Skeletal muscle cell (primary cell): ENCODE measurements around the gene VRK2.
"Not testable (repeated sequence)": the region's sequence is repeated elsewhere in the genome, so short reads cannot be mapped to it uniquely, and the experiment has no call there.

Experiments
- DNase-seq: peaks from one replicate; pipeline ENCODE4 v3.0.0-alpha.2; 2010; ENCODE audit warnings: low read depth
- H3K4me3 ChIP-seq: 2 replicates; pipeline ENCODE4 v1.5.1; 2011; ENCODE audit warnings: low read depth, mild to moderate bottlenecking, control low read depth, low read length, moderate library complexity

The VRK2 gene

GRCh38 chr2:58145769-58146168, 99.2 kb downstream of the VRK2 start:
- not testable (repeated sequence) for DNase-seq

GRCh38 chr2:58146707-58147106, 100.1 kb downstream of the VRK2 start:
- DNase-seq, result no peak
- no peak overlapping the region for H3K4me3 ChIP-seq

More at GRCh38 chr2:58145769-58146168, 99.2 kb downstream of the VRK2 start:
- not testable (repeated sequence) for H3K4me3 ChIP-seq

- DNase-seq, result no peak
- no peak overlapping the region for H3K4me3 ChIP-seq
These were observed 108.7 kb downstream of the VRK2 start for GRCh38 chr2:58155160-58155778.

- DNase-seq, result no peak
- no peak overlapping the region for H3K4me3 ChIP-seq
These were observed 110.2 kb downstream of the VRK2 start for GRCh38 chr2:58156780-58157179.

- no peak for DNase-seq
- no peak overlapping the region for H3K4me3 ChIP-seq
These were observed 111.1 kb downstream of the VRK2 start for GRCh38 chr2:58157754-58158153.

- no peak for DNase-seq
- H3K4me3 ChIP-seq, result no peak overlapping the region
These were observed 111.9 kb downstream of the VRK2 start for GRCh38 chr2:58158481-58158880.

- DNase-seq, result no peak
- H3K4me3 ChIP-seq, result no peak overlapping the region
These were observed 117.3 kb downstream of the VRK2 start for GRCh38 chr2:58163913-58164312.

GRCh38 chr2:58168130-58168529, 121.5 kb downstream of the VRK2 start:
- DNase-seq, H3K4me3 ChIP-seq: not testable (repeated sequence)

GRCh38 chr2:58169845-58170244, 123.2 kb downstream of the VRK2 start:
- DNase-seq, H3K4me3 ChIP-seq: not testable (repeated sequence)

GRCh38 chr2:58170334-58170933, 123.8 kb downstream of the VRK2 start:
- not testable (repeated sequence) for DNase-seq, H3K4me3 ChIP-seq

- DNase-seq, H3K4me3 ChIP-seq: not testable (repeated sequence)
These were observed 125.2 kb downstream of the VRK2 start for GRCh38 chr2:58171831-58172230.

- DNase-seq, H3K4me3 ChIP-seq: not testable (repeated sequence)
These were observed 130.6 kb downstream of the VRK2 start for GRCh38 chr2:58177187-58177586.

- not testable (repeated sequence) for DNase-seq, H3K4me3 ChIP-seq
These were observed 133.6 kb downstream of the VRK2 start for GRCh38 chr2:58180175-58180574.

GRCh38 chr2:58180635-58181034, 134.0 kb downstream of the VRK2 start:
- no peak overlapping the region for H3K4me3 ChIP-seq
- no peak for DNase-seq

GRCh38 chr2:58182527-58182926, 135.9 kb downstream of the VRK2 start:
- H3K4me3 ChIP-seq, result no peak overlapping the region
- DNase-seq, result no peak

- DNase-seq, result no peak
- H3K4me3 ChIP-seq, result no peak overlapping the region
These were observed 139.9 kb downstream of the VRK2 start for GRCh38 chr2:58186501-58186900.

- not testable (repeated sequence) for H3K4me3 ChIP-seq, DNase-seq
These were observed 140.4 kb downstream of the VRK2 start for GRCh38 chr2:58187022-58187421.

GRCh38 chr2:58194458-58194857, 147.9 kb downstream of the VRK2 start:
- no peak overlapping the region for H3K4me3 ChIP-seq

GRCh38 chr2:58195662-58196061, 149.1 kb downstream of the VRK2 start:
- DNase-seq, result no peak
- H3K4me3 ChIP-seq, result no peak overlapping the region

More at GRCh38 chr2:58194458-58194857, 147.9 kb downstream of the VRK2 start:
- DNase-seq, result no peak

- no peak for DNase-seq
- no peak overlapping the region for H3K4me3 ChIP-seq
These were observed 151.3 kb downstream of the VRK2 start for GRCh38 chr2:58197894-58198293.

- no peak overlapping the region for H3K4me3 ChIP-seq
- DNase-seq, result no peak
These were observed 155.8 kb downstream of the VRK2 start for GRCh38 chr2:58202404-58202803.
